SU-DHL-6 (cell line): Measurements from ENCODE around the gene ITGA11.

ENCODE experiments used
- H2AFZ ChIP-seq: fragments of 200-600 bp; sonication (generic); 2 replicates; pipeline ENCODE4 v1.6.1; 2014; ENCODE audit warnings: low read depth, mild to moderate bottlenecking, moderate library complexity, mixed read lengths, antibody characterized with exemption, low read length; ENCODE audit not compliant: severe bottlenecking
- H3F3A ChIP-seq: fragments of 200-600 bp; shearing (Covaris generic); 2 replicates; pipeline ENCODE4 v1.6.0; 2016; ENCODE audit warnings: antibody characterized with exemption, mild to moderate bottlenecking; ENCODE audit not compliant: insufficient read depth
- H3K27ac ChIP-seq: fragments of 200-600 bp; sonication (generic); 2 replicates; pipeline ENCODE4 v1.5.1; 2016; ENCODE audit warnings: low read depth, mild to moderate bottlenecking, low read length, moderate library complexity, mixed read lengths
- H3K27me3 ChIP-seq: fragments of 200-600 bp; sonication (generic), shearing (Covaris generic); 2 replicates; pipeline ENCODE4 v1.6.0; 2014; ENCODE audit warnings: mild to moderate bottlenecking, low read length
- H3K36me3 ChIP-seq: fragments of 200-600 bp; sonication (generic); 2 replicates; pipeline ENCODE4 v1.6.1; 2014; ENCODE audit warnings: mild to moderate bottlenecking, low read length, mixed read lengths
- H3K4me2 ChIP-seq: fragments of 300-600, 200-600 bp; shearing (Covaris generic), sonication (generic); 2 replicates; pipeline ENCODE4 v1.6.0; 2014; ENCODE audit warnings: low read length, low read depth, mild to moderate bottlenecking; ENCODE audit not compliant: poor library complexity, severe bottlenecking
- H3K4me3 ChIP-seq: fragments of 200-600 bp; sonication (generic); 2 replicates; pipeline ENCODE4 v1.5.1; 2014; ENCODE audit warnings: antibody characterized with exemption, low read length, mild to moderate bottlenecking, mixed read lengths; ENCODE audit not compliant: insufficient read depth, poor library complexity, severe bottlenecking
- H3K79me2 ChIP-seq: fragments of 200-600 bp; sonication (generic); 2 replicates; pipeline ENCODE4 v1.6.1; 2014; ENCODE audit warnings: mild to moderate bottlenecking, low read length, moderate library complexity; ENCODE audit not compliant: insufficient read depth
- H3K9ac ChIP-seq: fragments of 200-600 bp; sonication (generic); 2 replicates; pipeline ENCODE4 v1.7.0; 2014; ENCODE audit warnings: mild to moderate bottlenecking, low read length
- H3K9me2 ChIP-seq: fragments of 200-600 bp; sonication (generic); replicated peaks from 2 replicates; pipeline ENCODE4 v1.6.1; 2014; ENCODE audit warnings: low read length; ENCODE audit not compliant: insufficient read depth
- H3K9me3 ChIP-seq: fragments of 200-600 bp; sonication (generic); 2 replicates; pipeline ENCODE4 v1.6.1; 2014; ENCODE audit warnings: low read length, mixed read lengths; ENCODE audit not compliant: insufficient read depth
- H4K20me1 ChIP-seq: fragments of 200-600 bp; sonication (generic); 2 replicates; pipeline ENCODE4 v1.6.1; 2014; ENCODE audit warnings: low read depth, mild to moderate bottlenecking, antibody characterized with exemption, low read length, moderate library complexity, mixed read lengths
- EZH2phosphoT487 ChIP-seq: fragments of 200-600 bp; sonication (generic), shearing (Covaris generic); conservative IDR thresholded peaks from 2 replicates; pipeline ENCODE4 v1.6.1; 2018; ENCODE audit warnings: mild to moderate bottlenecking, antibody characterized with exemption, low read length, moderate library complexity, mixed read lengths
- TF ChIP-seq, protein P1 (sequence below): fragments of 200-600 bp; sonication (generic); IDR thresholded peaks from one replicate; pipeline ENCODE4 v1.5.1; 2017; ENCODE audit warnings: antibody characterized with exemption, mild to moderate bottlenecking, low read length, moderate library complexity; ENCODE audit not compliant: insufficient read depth, poor library complexity, severe bottlenecking

The ITGA11 gene

DNA sequence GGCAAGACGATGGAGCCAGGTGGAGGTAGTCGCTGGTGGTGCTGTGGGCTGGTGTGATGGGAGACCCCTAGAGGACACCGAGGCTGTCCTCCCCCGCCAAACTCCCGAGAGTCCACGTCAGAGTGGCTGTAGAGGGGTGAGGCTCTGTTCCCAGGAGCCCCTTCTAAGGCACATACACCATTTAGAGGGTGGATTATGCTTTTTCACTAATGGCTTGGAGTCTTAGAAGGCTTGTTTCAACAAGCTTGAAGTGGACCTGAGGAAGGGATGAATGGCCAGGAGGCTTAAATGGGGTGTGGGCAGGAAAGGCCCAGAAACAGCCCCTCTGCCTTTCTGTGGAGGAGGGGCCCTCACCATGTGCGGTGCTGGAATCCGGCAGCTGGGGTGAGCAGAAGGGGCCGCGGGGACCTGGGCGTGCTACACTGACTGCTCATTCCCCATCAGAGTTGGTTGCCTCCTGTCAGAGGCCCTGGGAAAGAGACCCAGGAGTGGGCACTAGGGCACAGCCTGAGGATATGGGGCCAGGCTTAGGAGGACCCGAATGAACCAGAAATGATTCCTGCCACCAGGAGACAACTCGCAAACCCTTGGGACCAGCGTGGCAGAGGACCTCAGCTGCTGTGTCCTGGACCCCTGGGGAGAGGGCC lies 88.3 kb downstream of the ITGA11 start:
- H3K36me3 ChIP-seq: no peaks in the 10 kb centered on the region

DNA sequence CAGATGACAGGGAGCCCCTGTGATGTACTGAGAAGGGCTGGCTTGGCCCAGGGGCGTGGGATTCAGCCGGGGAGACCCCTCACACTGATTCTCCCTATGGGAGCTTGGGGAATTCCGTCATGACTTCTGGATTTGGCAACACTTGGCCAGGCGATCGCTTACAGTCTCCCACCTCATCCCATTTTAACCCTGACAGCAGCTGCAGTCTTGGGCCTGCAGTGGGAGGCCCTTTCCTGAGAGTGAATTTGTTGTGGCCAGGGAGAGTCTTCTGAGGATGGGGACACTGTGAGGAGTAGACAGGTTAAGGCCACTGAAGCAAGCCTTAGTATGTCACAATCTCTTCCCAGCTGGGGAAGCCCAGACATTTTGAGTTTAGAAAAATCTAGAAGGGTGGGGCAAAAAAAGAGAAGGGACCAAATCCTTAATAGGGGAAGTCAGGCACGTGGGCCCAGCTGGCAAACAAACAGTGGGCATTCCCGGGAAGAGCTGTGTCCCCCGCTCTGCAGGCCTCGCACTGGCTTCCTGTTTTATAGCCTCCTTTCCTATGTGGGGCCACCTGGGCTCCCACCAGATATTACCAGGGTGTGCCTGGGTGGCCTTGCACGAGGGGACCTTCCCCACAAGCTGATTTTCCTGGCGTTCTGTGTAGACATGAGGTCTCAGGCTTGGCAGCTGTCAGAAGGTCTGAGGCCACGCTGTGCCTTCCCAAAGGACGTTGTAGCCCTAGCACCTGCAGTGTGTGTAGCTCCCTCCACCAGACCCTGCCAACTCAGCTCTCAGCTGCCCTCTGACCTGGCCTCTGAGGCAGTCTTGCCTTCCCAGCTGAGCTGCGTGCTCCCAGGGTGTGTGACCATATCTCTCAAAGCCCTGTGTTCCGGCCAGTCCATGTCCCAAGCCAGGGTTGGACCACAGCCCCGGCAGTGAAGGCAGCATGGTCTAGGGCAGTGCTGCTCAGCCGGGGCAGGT lies 89.9 kb downstream of the ITGA11 start:
- H2AFZ ChIP-seq: no peak overlapping the region
- no peaks in the 10 kb centered on the region for H3K27me3 ChIP-seq

More for the DNA sequence above, 88.3 kb downstream of the ITGA11 start:
- TF ChIP-seq, protein P1, sequence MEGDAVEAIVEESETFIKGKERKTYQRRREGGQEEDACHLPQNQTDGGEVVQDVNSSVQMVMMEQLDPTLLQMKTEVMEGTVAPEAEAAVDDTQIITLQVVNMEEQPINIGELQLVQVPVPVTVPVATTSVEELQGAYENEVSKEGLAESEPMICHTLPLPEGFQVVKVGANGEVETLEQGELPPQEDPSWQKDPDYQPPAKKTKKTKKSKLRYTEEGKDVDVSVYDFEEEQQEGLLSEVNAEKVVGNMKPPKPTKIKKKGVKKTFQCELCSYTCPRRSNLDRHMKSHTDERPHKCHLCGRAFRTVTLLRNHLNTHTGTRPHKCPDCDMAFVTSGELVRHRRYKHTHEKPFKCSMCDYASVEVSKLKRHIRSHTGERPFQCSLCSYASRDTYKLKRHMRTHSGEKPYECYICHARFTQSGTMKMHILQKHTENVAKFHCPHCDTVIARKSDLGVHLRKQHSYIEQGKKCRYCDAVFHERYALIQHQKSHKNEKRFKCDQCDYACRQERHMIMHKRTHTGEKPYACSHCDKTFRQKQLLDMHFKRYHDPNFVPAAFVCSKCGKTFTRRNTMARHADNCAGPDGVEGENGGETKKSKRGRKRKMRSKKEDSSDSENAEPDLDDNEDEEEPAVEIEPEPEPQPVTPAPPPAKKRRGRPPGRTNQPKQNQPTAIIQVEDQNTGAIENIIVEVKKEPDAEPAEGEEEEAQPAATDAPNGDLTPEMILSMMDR: no peak
- no peak overlapping the region for H2AFZ ChIP-seq
- H3K27me3 ChIP-seq: no peaks in the 10 kb centered on the region
- H3K79me2 ChIP-seq: no peaks in the 10 kb centered on the region
- no peak overlapping the region for H3K27ac ChIP-seq
- H4K20me1 ChIP-seq: no peaks in the 10 kb centered on the region
- H3K9ac ChIP-seq: no peak overlapping the region
- no peaks in the 10 kb centered on the region for H3F3A ChIP-seq
- H3K4me3 ChIP-seq: no peak overlapping the region
- H3K9me3 ChIP-seq: no peaks in the 10 kb centered on the region
- H3K9me2 ChIP-seq: no peaks in the 10 kb centered on the region
- no peak overlapping the region for H3K4me2 ChIP-seq

DNA sequence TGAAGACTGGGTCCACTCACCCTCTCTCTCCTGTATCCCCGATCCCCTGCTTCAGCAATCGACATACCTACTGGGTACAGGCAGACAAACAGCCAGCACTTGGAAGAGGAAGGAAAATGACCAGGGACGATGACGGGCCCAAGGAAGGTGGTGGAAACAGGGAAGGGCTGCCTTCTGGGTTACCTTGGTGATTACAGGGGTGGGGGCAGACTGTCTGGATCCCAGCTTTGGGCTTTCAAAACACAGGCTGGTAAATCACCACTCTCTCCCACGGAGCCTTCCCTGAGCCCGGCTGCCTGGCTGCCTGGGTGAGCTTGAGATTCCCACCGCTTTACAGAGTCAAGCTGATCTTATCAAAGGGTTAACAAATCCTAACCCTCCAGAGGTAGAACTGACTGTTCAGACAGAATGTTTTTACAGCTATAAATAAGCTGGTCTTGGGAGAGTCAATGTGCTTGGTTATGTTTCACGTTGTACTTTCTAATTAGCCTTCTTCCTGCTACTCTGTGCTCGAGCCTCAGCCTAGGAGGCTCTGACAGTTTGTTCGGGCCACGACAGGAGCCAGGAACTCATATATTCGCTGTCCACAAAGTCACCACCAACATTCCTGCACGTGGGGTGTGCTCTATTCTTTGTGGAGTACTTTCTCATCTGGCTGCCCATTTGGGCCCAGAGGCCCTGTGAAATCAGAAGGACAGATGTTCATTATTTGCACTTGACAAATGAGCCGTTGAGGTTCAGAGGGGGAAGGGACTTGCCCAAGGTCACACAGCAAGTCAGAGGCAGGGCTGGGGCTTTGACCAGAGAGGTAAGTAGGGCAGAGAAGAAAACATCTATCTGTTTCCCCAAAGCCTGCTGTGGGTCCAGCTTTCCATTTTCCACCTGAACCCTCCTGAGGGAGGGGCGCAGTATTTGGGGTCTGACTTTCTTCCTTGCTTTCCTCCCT lies 91.0 kb downstream of the ITGA11 start:
- Histone ChIP-seq H3K27me3 (no peaks in the 10 kb centered on the region), H3K36me3 (no peaks in the 10 kb centered on the region), H3F3A (no peaks in the 10 kb centered on the region), H2AFZ (no peak overlapping the region), H3K79me2 (no peaks in the 10 kb centered on the region), H3K4me3 (no peak overlapping the region), H4K20me1 (no peaks in the 10 kb centered on the region), H3K4me2 (no peak overlapping the region), H3K9ac (no peak overlapping the region), H3K9me3 (no peaks in the 10 kb centered on the region), H3K27ac (no peak overlapping the region), H3K9me2 (no peaks in the 10 kb centered on the region)
- no peak for TF ChIP-seq EZH2phosphoT487
- TF ChIP-seq, protein P1: no peak

More for the DNA sequence above, 89.9 kb downstream of the ITGA11 start:
- Histone ChIP-seq H3K36me3 (no peaks in the 10 kb centered on the region), H3K79me2 (no peaks in the 10 kb centered on the region), H3K27ac (no peak overlapping the region), H3K9ac (no peak overlapping the region), H3F3A (no peaks in the 10 kb centered on the region), H3K4me2 (no peak overlapping the region), H4K20me1 (no peaks in the 10 kb centered on the region), H3K4me3 (no peak overlapping the region), H3K9me3 (no peaks in the 10 kb centered on the region), H3K9me2 (no peaks in the 10 kb centered on the region)
- TF ChIP-seq, protein P1: no peak
- TF ChIP-seq EZH2phosphoT487: no peak
